H1 (cell line): ENCODE results near the gene POU6F2. TPM values are rescaled to one million over a fixed set of nuclear protein-coding genes. Genes with fewer than 3 reads are reported as not detected.

Experiments used
- CTCF ChIA-PET: fragments of 300-600 bp; sonication (Branson Sonifier 250); formaldehyde crosslinking; loops from one replicate; lab custom pipeline; 2021; ENCODE audit not compliant: partially characterized antibody; lab: Charles Lee
- POLR2A ChIA-PET: fragments of 300-600 bp; sonication (Branson Sonifier 250); formaldehyde crosslinking; loops from one replicate; lab custom pipeline; 2021; ENCODE audit warnings: inconsistent platforms; ENCODE audit not compliant: partially characterized antibody; lab: Charles Lee
- DNase-seq, 2 experiments: peaks; one replicate each; pipeline versions ENCODE4 v3.0.0 to v3.0.0-alpha.2; 2010 to 2022; ENCODE audit warnings: low spot score in 2 of 2, low read depth in 1 of 2, mixed read lengths in 1 of 2
- FAIRE-seq: peaks from 2 replicates; lab custom pipeline; 2011; peaks lifted over from hg19 to GRCh38; lab: Jason Lieb, UNC
- H2AFZ ChIP-seq: 2 replicates; pipeline ENCODE4 v1.8.1; 2012; ENCODE audit warnings: low read length, inconsistent platforms
- H2AK5ac ChIP-seq: 2 replicates; pipeline ENCODE4 v1.6.1; 2013; ENCODE audit warnings: low read depth, low read length
- H2BK120ac ChIP-seq: replicated peaks from 2 replicates; pipeline ENCODE3; 2013; ENCODE audit warnings: low read depth, low read length, inconsistent platforms
- H2BK12ac ChIP-seq: 2 replicates; pipeline ENCODE4 v1.6.1; 2013; ENCODE audit warnings: low read depth, low read length
- H2BK15ac ChIP-seq: 2 replicates; pipeline ENCODE4 v1.6.1; 2013; ENCODE audit warnings: low read length
- H2BK20ac ChIP-seq: 2 replicates; pipeline ENCODE4 v1.6.1; 2013; ENCODE audit warnings: low read length
- H2BK5ac ChIP-seq: 2 replicates; pipeline ENCODE4 v1.6.1; 2013; ENCODE audit warnings: low read depth, low read length
- H3K14ac ChIP-seq: 2 replicates; pipeline ENCODE4 v1.6.1; 2013; ENCODE audit warnings: inconsistent platforms; ENCODE audit not compliant: insufficient read length
- H3K18ac ChIP-seq: 2 replicates; pipeline ENCODE4 v1.6.1; 2013; ENCODE audit warnings: low read length; ENCODE audit errors: extremely low read depth
- H3K23ac ChIP-seq: 2 replicates; pipeline ENCODE4 v1.6.1; 2013; ENCODE audit warnings: inconsistent platforms; ENCODE audit not compliant: insufficient read length
- H3K23me2 ChIP-seq: 2 replicates; pipeline ENCODE4 v1.6.1; 2013; ENCODE audit warnings: low read depth, low read length
- H3K27ac ChIP-seq: 2 replicates; pipeline ENCODE4 v1.6.1; 2011; ENCODE audit warnings: low read depth, low read length, inconsistent platforms
- H3K27me3 ChIP-seq, 4 experiments: replicated peaks in 1 of 4; 1 replicate in 1 of 4; 2 replicates in 3 of 4; pipeline versions ENCODE4 v1.6.1 to v1.8.1; 2011 to 2013; ENCODE audit warnings: low read length in 3 of 4, mild to moderate bottlenecking in 3 of 4, inconsistent platforms in 2 of 4, mixed read lengths in 2 of 4, moderate library complexity in 1 of 4; ENCODE audit not compliant: control insufficient read depth in 3 of 4, insufficient read depth in 3 of 4; ENCODE audit errors: extremely low read depth in 1 of 4
- H3K36me3 ChIP-seq, 4 experiments: 2 replicates each; pipeline versions ENCODE4 v1.6.1 to v1.8.1; 2011 to 2013; ENCODE audit warnings: mild to moderate bottlenecking in 4 of 4, low read length in 3 of 4, moderate library complexity in 2 of 4, control low read depth in 1 of 4, inconsistent platforms in 1 of 4; ENCODE audit not compliant: insufficient read depth in 4 of 4, control insufficient read depth in 2 of 4
- H3K4ac ChIP-seq: replicated peaks from 2 replicates; pipeline ENCODE3; 2013; ENCODE audit warnings: low read length, low read depth, mixed read lengths, inconsistent platforms; ENCODE audit not compliant: insufficient read length
- H3K4me1 ChIP-seq, 4 experiments: replicated peaks in 1 of 4; 1 replicate in 1 of 4; 2 replicates in 3 of 4; pipeline versions ENCODE4 v1.6.1 to v1.8.1; 2011 to 2013; ENCODE audit warnings: low read length in 3 of 4, inconsistent platforms in 2 of 4, mixed read lengths in 1 of 4; ENCODE audit not compliant: insufficient read depth in 4 of 4, control insufficient read depth in 3 of 4
- H3K4me2 ChIP-seq, 2 experiments: 2 replicates each; pipeline versions ENCODE4 v1.6.1 to v1.8.1; 2011 to 2013; ENCODE audit warnings: low read depth in 2 of 2, low read length in 2 of 2, control low read depth in 1 of 2, inconsistent platforms in 1 of 2, mild to moderate bottlenecking in 1 of 2; ENCODE audit not compliant: insufficient read depth in 1 of 2
- H3K4me3 ChIP-seq, 4 experiments: fragments of 200-600, 300-600 bp in 1 of 4; sonication (generic), shearing (Covaris generic), sonication (Bioruptor Twin) in 1 of 4; 2 replicates each; pipeline versions ENCODE4 v1.5.1 to v1.8.1; 2011 to 2016; ENCODE audit warnings: low read length in 4 of 4, low read depth in 3 of 4, control low read depth in 2 of 4, inconsistent platforms in 2 of 4, mild to moderate bottlenecking in 2 of 4, mixed read lengths in 1 of 4, moderate library complexity in 1 of 4; ENCODE audit not compliant: insufficient read depth in 2 of 4; ENCODE audit errors: extremely low read depth in 1 of 4
- H3K56ac ChIP-seq: replicated peaks from 2 replicates; pipeline ENCODE3; 2013; ENCODE audit warnings: low read depth, mild to moderate bottlenecking, mixed read lengths, low read length, inconsistent platforms; ENCODE audit not compliant: insufficient read length
- H3K79me1 ChIP-seq: 2 replicates; pipeline ENCODE4 v1.6.1; 2013; ENCODE audit warnings: low read depth, low read length, control low read depth
- H3K79me2 ChIP-seq, 2 experiments: 2 replicates each; pipeline versions ENCODE4 v1.6.1 to v1.8.1; 2012 to 2013; ENCODE audit warnings: low read length in 2 of 2, mild to moderate bottlenecking in 2 of 2, inconsistent platforms in 1 of 2; ENCODE audit not compliant: insufficient read depth in 2 of 2, control insufficient read depth in 1 of 2
- H3K9ac ChIP-seq, 4 experiments: replicated peaks in 1 of 4; 1 replicate in 1 of 4; 2 replicates in 3 of 4; pipeline versions ENCODE4 v1.6.1 to v1.8.1; 2011 to 2013; ENCODE audit warnings: low read depth in 3 of 4, low read length in 3 of 4, control low read depth in 2 of 4, mild to moderate bottlenecking in 2 of 4, moderate library complexity in 2 of 4, inconsistent platforms in 1 of 4; ENCODE audit errors: extremely low read depth in 1 of 4
- H3K9me3 ChIP-seq, 2 experiments: 2 replicates each; pipeline versions ENCODE4 v1.6.1 to v1.8.1; 2012 to 2013; ENCODE audit warnings: mild to moderate bottlenecking in 2 of 2, moderate library complexity in 2 of 2, control low read depth in 1 of 2, inconsistent platforms in 1 of 2, low read depth in 1 of 2, low read length in 1 of 2, mixed read lengths in 1 of 2; ENCODE audit not compliant: insufficient read depth in 2 of 2
- H4K20me1 ChIP-seq, 2 experiments: replicated peaks in 1 of 2; 2 replicates each; pipeline versions ENCODE3 to v1.8.1; 2011 to 2013; ENCODE audit warnings: inconsistent platforms in 2 of 2, low read length in 2 of 2, mild to moderate bottlenecking in 1 of 2; ENCODE audit not compliant: insufficient read depth in 2 of 2, control insufficient read depth in 1 of 2
- H4K5ac ChIP-seq: 2 replicates; pipeline ENCODE4 v1.6.1; 2013; ENCODE audit warnings: low read length, low read depth, mixed read lengths, inconsistent platforms; ENCODE audit not compliant: insufficient read length
- H4K8ac ChIP-seq: 2 replicates; pipeline ENCODE4 v1.8.0; 2013; ENCODE audit warnings: mild to moderate bottlenecking, moderate library complexity, low read length, inconsistent platforms; ENCODE audit not compliant: insufficient read depth; ENCODE audit errors: extremely low read depth
- H4K91ac ChIP-seq: replicated peaks from 2 replicates; pipeline ENCODE3; 2013; ENCODE audit warnings: low read length, mixed read lengths, inconsistent platforms; ENCODE audit not compliant: insufficient read length
- ASH2L ChIP-seq: fragments of 200-600, 300-600 bp; sonication (generic); IDR thresholded peaks from one replicate; pipeline ENCODE4 v1.7.1; 2017; ENCODE audit warnings: low read length
- ATF3 ChIP-seq: IDR thresholded peaks from 2 replicates; pipeline ENCODE4 v1.6.1; 2011; ENCODE audit warnings: low read depth, mild to moderate bottlenecking, low read length; ENCODE audit not compliant: insufficient read depth
- JUN ChIP-seq: IDR thresholded peaks from 2 replicates; pipeline ENCODE4 v1.6.1; 2011; ENCODE audit warnings: low read depth, mild to moderate bottlenecking, improper control_type of control experiment, low read length
- JUND ChIP-seq: IDR thresholded peaks from 2 replicates; pipeline ENCODE4 v1.6.1; 2011; ENCODE audit warnings: mild to moderate bottlenecking, improper control_type of control experiment, low read length
- KDM1A ChIP-seq: fragments of 200-600, 300-600 bp; sonication (generic); IDR thresholded peaks from 2 replicates; pipeline ENCODE4 v1.7.1; 2016; ENCODE audit warnings: mild to moderate bottlenecking, low read length, borderline replicate concordance
- KDM5A ChIP-seq: fragments of 200-600 bp; IDR thresholded peaks from 2 replicates; pipeline ENCODE4 v1.7.1; 2012; ENCODE audit warnings: mild to moderate bottlenecking, low read length, inconsistent platforms, mixed read lengths
- MAX ChIP-seq: IDR thresholded peaks from 2 replicates; pipeline ENCODE4 v1.6.1; 2012; ENCODE audit warnings: inconsistent platforms
- SRF ChIP-seq: IDR thresholded peaks from 2 replicates; pipeline ENCODE4 v1.6.1; 2011; ENCODE audit warnings: mild to moderate bottlenecking, low read depth, low read length, moderate library complexity
- TAF7 ChIP-seq: optimal IDR thresholded peaks from 2 replicates; pipeline ENCODE3; 2011; ENCODE audit warnings: low read depth, mild to moderate bottlenecking, inconsistent platforms, low read length, moderate library complexity, borderline replicate concordance
- TEAD4 ChIP-seq: IDR thresholded peaks from 2 replicates; pipeline ENCODE4 v1.6.1; 2012; ENCODE audit warnings: low read depth, low read length, inconsistent platforms, mixed read lengths
- USF2 ChIP-seq: IDR thresholded peaks from 2 replicates; pipeline ENCODE4 v1.6.1; 2011; ENCODE audit warnings: low read length, improper control_type of control experiment
- YY1 ChIP-seq: IDR thresholded peaks from 2 replicates; pipeline ENCODE4 v1.6.1; 2011; ENCODE audit warnings: low read depth, mild to moderate bottlenecking, low read length
- ZNF274 ChIP-seq: IDR thresholded peaks from 2 replicates; pipeline ENCODE4 v1.7.0; 2012; ENCODE audit warnings: low read length, borderline replicate concordance; ENCODE audit errors: extremely low read depth
- WGBS, 2 experiments: shearing (Covaris generic) in 1 of 2; methylation state at CpG; one replicate each; pipeline versions ENCODE4 v1.1.6 to v1.1.7; 2013 to 2015; ENCODE audit warnings: low lambda C conversion rate in 2 of 2, mixed read lengths in 2 of 2, inconsistent platforms in 1 of 2, low coverage in 1 of 2, missing lambda C conversion rate in 1 of 2; ENCODE audit not compliant: insufficient replicate concordance in 2 of 2, insufficient coverage in 1 of 2, insufficient read length in 1 of 2; ENCODE audit errors: extremely low coverage in 1 of 2, missing lambda C conversion rate in 1 of 2; 5-methylcytosine and 5-hydroxymethylcytosine counted together
- polyA plus RNA-seq, 7 experiments: library from polyadenylated mRNA; depleted of rRNA in 3 of 7; stranded (reverse) in 5 of 7; unstranded in 2 of 7; fragments of >200 nt in 5 of 7; fragments of 200-250 nt in 2 of 7; gene quantifications; 1 replicate in 5 of 7; 2 replicates in 1 of 7; 4 replicates in 1 of 7; pipeline versions ENCODE4 v1.2.1 to v1.2.3, GENCODE V29; 2011 to 2013; ENCODE audit warnings: missing spikeins in 2 of 7, mixed read lengths in 2 of 7
- total RNA-seq: library from RNA; stranded (reverse); fragmentation: NEBNext Ultra II Directional; extraction: Animal tissue kit (Norgen Biotek cat#: 25700); gene quantifications from 2 replicates; pipeline ENCODE4 v1.2.1, GENCODE V29; 2021

Gene POU6F2
- total and polyA plus RNA-seq, 2 of the 8 experiments (the other 6 are each of a cell fraction or from before 2014, with no cell fraction given) = 1.1 to 2.0 TPM

GRCh38 chr7:39280337-39280736 is 302.6 kb downstream of the POU6F2 start:
- Histone ChIP-seq H3K14ac (no peak overlapping the region), H3K4ac (no peak overlapping the region), H3K4me3 (no peak overlapping the region), H3K18ac (no peak overlapping the region), H3K56ac (no peak overlapping the region), H3K23ac (no peak overlapping the region), H3K9me3 (no peaks in the 10 kb centered on the region; a peak in 1 of 4 replicates), H3K79me2 (no peaks in the 10 kb centered on the region), H2AFZ (no peak overlapping the region), H3K27me3 (no peaks in the 10 kb centered on the region), H3K36me3 (no peaks in the 10 kb centered on the region), H3K79me1 (no peaks in the 10 kb centered on the region), H3K4me2 (no peak overlapping the region), H4K91ac (no peak overlapping the region), H2AK5ac (no peak overlapping the region), H2BK15ac (no peak overlapping the region), H3K4me1 (peaks cover 0 to 3% (median 0%) of the 10 kb centered on the region in 4 experiments; a peak in 1 of 7 replicates), H3K27ac (no peak overlapping the region), H4K5ac (no peak overlapping the region), H2BK20ac (no peak overlapping the region), H4K8ac (no peak overlapping the region), H2BK120ac (no peak overlapping the region), H3K9ac (no peak overlapping the region), H2BK5ac (no peak overlapping the region), H4K20me1 (no peaks in the 10 kb centered on the region), H2BK12ac (no peak overlapping the region), H3K23me2 (no peaks in the 10 kb centered on the region)
- ChIA-PET POLR2A (no interaction called here), CTCF (no interaction called here)
- no peak for FAIRE-seq
- no peak for DNase-seq
- 5% methylated on average over 1 of the region's 1 CpG; no CpG with 5 or more reads in 1 of the 2 experiments for WGBS, 2 experiments
- no peak for TF ChIP-seq JUN
- no peak for TF ChIP-seq TEAD4
- TF ChIP-seq YY1 = no peak
- no peak for TF ChIP-seq ZNF274
- TF ChIP-seq USF2 = no peak
- TF ChIP-seq JUND = no peak
- no peak for TF ChIP-seq SRF
- no peak for TF ChIP-seq KDM1A
- no peak for TF ChIP-seq ATF3
- TF ChIP-seq KDM5A = no peak
- TF ChIP-seq ASH2L = no peak
- TF ChIP-seq MAX = no peak
- no peak for TF ChIP-seq TAF7
